Neuron (in vitro differentiated cells): ENCODE results near the gene SPTA1.

Experiments
- H2AFZ ChIP-seq: one replicate; pipeline ENCODE4 v1.6.1; 2013; ENCODE audit warnings: low read depth, mild to moderate bottlenecking, inconsistent platforms, low read length, moderate library complexity
- H3K27me3 ChIP-seq: one replicate; pipeline ENCODE4 v1.6.1; 2013; ENCODE audit warnings: low read length; ENCODE audit not compliant: insufficient read depth
- H3K36me3 ChIP-seq: one replicate; pipeline ENCODE4 v1.6.1; 2013; ENCODE audit warnings: low read length; ENCODE audit not compliant: insufficient read depth
- H3K4me1 ChIP-seq: one replicate; pipeline ENCODE4 v1.6.1; 2013; ENCODE audit warnings: low read length; ENCODE audit not compliant: insufficient read depth
- H3K4me3 ChIP-seq: 2 replicates; pipeline ENCODE4 v1.5.1; 2013; ENCODE audit warnings: mild to moderate bottlenecking, low read length, moderate library complexity
- H3K9me3 ChIP-seq: one replicate; pipeline ENCODE4 v1.6.1; 2013; ENCODE audit warnings: low read length

The SPTA1 gene

GRCh38 chr1:158674302-158674701, 12.2 kb downstream of the SPTA1 start:
- no peaks in the 10 kb centered on the region for H3K36me3 ChIP-seq
- no peaks in the 10 kb centered on the region for H3K9me3 ChIP-seq
- H3K4me1 ChIP-seq = no peaks in the 10 kb centered on the region
- H2AFZ ChIP-seq = no peak overlapping the region
- H3K27me3 ChIP-seq = no peaks in the 10 kb centered on the region
- H3K4me3 ChIP-seq = no peak overlapping the region

- no peak overlapping the region for H3K4me3 ChIP-seq
- no peaks in the 10 kb centered on the region for H3K4me1 ChIP-seq
- H3K27me3 ChIP-seq = no peaks in the 10 kb centered on the region
Measured at GRCh38 chr1:158666037-158666436, 20.5 kb downstream of the SPTA1 start.

GRCh38 chr1:158654571-158654970, 31.9 kb downstream of the SPTA1 start:
- no peaks in the 10 kb centered on the region for H3K4me1 ChIP-seq

More at GRCh38 chr1:158666037-158666436, 20.5 kb downstream of the SPTA1 start:
- Histone ChIP-seq H2AFZ (no peak overlapping the region), H3K36me3 (no peaks in the 10 kb centered on the region), H3K9me3 (no peaks in the 10 kb centered on the region)

DNA sequence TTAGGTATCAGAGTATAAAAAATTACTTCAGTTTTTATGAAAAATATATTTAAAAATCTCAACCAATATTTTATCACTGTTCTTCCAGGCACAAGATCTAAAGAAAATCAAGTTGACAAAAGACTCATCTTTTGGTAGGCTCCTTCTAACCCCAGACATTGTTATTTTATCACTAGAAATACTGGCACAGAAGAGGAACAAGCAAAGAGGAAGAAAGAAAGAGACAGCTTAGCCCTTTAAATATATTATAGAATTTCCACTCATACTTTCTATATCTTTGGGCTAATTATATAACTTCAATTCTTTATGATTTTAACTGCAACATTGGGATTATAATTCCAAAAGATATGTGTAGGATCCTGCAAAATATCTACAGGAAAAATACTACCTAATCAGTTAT, 32.4 kb downstream of the SPTA1 start:
- H3K27me3 ChIP-seq = no peaks in the 10 kb centered on the region
- H3K4me3 ChIP-seq = no peak overlapping the region
- H3K36me3 ChIP-seq = no peaks in the 10 kb centered on the region
- H3K4me1 ChIP-seq = no peaks in the 10 kb centered on the region
- H2AFZ ChIP-seq = no peak overlapping the region
- H3K9me3 ChIP-seq = no peaks in the 10 kb centered on the region

More at GRCh38 chr1:158654571-158654970, 31.9 kb downstream of the SPTA1 start:
- Histone ChIP-seq H3K36me3 (no peaks in the 10 kb centered on the region), H3K27me3 (no peaks in the 10 kb centered on the region), H2AFZ (no peak overlapping the region), H3K9me3 (no peaks in the 10 kb centered on the region), H3K4me3 (no peak overlapping the region)

- no peaks in the 10 kb centered on the region for H3K36me3 ChIP-seq
- no peaks in the 10 kb centered on the region for H3K27me3 ChIP-seq
- no peak overlapping the region for H2AFZ ChIP-seq
- H3K4me1 ChIP-seq = no peaks in the 10 kb centered on the region
- H3K4me3 ChIP-seq = no peak overlapping the region
- H3K9me3 ChIP-seq = no peaks in the 10 kb centered on the region
Measured at GRCh38 chr1:158652721-158653334, 33.7 kb downstream of the SPTA1 start.

DNA sequence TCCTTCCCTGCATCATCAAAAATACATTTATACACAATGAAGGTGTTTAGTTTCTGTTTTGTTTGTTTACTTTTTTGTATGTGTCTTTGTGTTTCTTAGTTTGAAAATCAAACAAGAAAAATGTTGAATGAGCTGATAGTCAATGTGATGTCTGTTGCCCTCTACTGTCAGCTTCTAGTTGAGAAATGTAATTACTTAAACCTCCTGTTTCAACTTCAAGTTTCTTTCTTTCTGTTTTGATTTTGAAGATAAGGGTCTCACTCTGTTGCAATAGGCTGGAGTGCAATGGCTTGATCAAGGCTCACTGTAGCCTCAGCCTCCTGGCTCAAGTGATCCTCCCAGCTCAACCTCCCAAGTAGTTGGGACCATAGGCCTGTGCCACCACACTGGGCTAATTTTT, 37.5 kb downstream of the SPTA1 start:
- no peak overlapping the region for H2AFZ ChIP-seq
- H3K36me3 ChIP-seq = no peaks in the 10 kb centered on the region
- no peaks in the 10 kb centered on the region for H3K27me3 ChIP-seq

DNA sequence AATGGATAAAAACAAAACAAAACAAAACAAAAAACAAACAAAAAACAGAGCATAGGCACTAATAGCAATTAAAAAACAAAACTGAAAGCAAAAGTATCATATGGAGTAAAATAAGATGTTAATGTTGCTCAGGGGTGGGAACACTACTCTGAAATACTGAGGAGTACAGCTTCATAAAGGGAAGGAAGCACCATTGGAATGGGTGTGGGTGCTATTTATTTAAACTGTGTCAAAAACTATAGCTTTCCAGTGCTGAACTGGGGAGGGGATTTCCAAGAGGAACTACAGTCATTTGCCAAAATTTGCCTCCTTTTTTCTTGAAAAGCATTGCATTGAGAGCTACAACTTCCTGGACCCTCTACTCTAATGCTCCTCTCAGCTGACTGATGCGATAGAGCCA, 40.0 kb downstream of the SPTA1 start:
- H3K27me3 ChIP-seq = no peaks in the 10 kb centered on the region
- H3K4me1 ChIP-seq = no peaks in the 10 kb centered on the region
- no peaks in the 10 kb centered on the region for H3K9me3 ChIP-seq
- no peaks in the 10 kb centered on the region for H3K36me3 ChIP-seq
- H2AFZ ChIP-seq = no peak overlapping the region
- H3K4me3 ChIP-seq = no peak overlapping the region

More for the DNA sequence above, 37.5 kb downstream of the SPTA1 start:
- Histone ChIP-seq H3K4me1 (no peaks in the 10 kb centered on the region), H3K9me3 (no peaks in the 10 kb centered on the region), H3K4me3 (no peak overlapping the region)

GRCh38 chr1:158644449-158644848, 42.1 kb downstream of the SPTA1 start:
- Histone ChIP-seq H3K4me1 (no peaks in the 10 kb centered on the region), H3K4me3 (no peak overlapping the region), H3K27me3 (no peaks in the 10 kb centered on the region), H3K36me3 (no peaks in the 10 kb centered on the region), H3K9me3 (no peaks in the 10 kb centered on the region), H2AFZ (no peak overlapping the region)

DNA sequence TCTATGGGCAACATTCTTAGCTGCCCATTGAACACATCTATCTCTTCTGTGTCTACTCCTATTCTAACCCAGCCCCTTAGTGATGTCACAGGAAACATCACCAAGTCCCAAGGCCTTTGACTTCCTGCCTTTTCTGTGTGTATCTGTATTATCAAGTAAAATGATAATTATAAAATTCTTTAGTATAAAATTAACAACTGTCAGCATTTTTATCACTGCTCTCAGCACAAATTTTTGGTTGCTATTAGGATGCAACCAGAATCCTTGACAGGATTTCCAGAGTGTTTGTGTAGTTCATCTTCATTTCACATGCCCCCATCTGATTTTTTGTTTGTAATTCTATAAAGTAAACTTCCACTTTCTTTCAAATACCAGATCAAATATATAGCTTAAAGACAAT, 47.6 kb downstream of the SPTA1 start:
- Histone ChIP-seq H3K4me3 (no peak overlapping the region), H2AFZ (no peak overlapping the region), H3K27me3 (no peaks in the 10 kb centered on the region), H3K4me1 (no peaks in the 10 kb centered on the region), H3K9me3 (no peaks in the 10 kb centered on the region), H3K36me3 (no peaks in the 10 kb centered on the region)

- H3K9me3 ChIP-seq = no peaks in the 10 kb centered on the region
- H3K4me3 ChIP-seq = no peak overlapping the region
- no peaks in the 10 kb centered on the region for H3K36me3 ChIP-seq
- H2AFZ ChIP-seq = no peak overlapping the region
- no peaks in the 10 kb centered on the region for H3K4me1 ChIP-seq
- H3K27me3 ChIP-seq = no peaks in the 10 kb centered on the region
Measured at GRCh38 chr1:158638146-158638545, 48.4 kb downstream of the SPTA1 start.

DNA sequence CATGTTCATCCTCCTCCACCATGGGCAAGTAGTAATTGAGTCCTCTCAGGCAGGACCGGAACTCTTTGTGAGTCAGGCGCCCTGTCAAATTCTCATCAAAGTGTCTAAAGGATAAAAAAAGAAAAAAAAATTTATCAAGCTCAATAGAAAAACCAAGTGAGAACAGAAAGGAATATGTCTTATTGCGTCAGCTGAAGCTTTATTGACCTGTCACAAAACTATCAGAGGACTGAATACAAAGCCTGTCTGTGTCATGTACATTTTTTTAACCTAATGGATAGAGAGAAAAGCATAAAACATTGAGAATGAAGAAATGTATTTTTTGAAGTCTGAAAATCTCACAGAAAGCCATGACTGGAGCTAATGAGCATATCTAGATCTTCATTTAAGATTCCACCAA, 72.8 kb downstream of the SPTA1 start:
- H3K4me3 ChIP-seq = no peak overlapping the region
- no peaks in the 10 kb centered on the region for H3K36me3 ChIP-seq
- H3K4me1 ChIP-seq = no peaks in the 10 kb centered on the region
- no peak overlapping the region for H2AFZ ChIP-seq
- no peaks in the 10 kb centered on the region for H3K27me3 ChIP-seq
- H3K9me3 ChIP-seq = no peaks in the 10 kb centered on the region

DNA sequence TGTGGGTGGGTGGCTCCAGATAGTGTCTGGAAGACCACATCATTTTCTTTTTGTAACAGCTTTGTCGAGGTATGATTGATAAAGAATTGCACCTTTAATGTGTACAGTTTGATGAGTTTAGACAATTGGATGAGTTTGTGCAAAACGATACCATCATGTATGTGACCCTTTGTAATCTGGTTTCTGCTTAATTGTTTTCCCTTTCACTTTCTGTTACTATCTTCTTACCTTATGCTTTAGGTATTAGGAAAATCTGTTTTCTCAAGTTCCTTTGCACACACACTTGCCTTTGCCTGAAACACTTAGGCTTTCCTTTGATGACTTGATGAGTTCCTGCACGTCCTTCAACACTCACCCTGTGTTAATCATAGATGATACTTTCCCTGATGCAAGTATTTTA, 74.6 kb downstream of the SPTA1 start:
- no peaks in the 10 kb centered on the region for H3K36me3 ChIP-seq
- no peaks in the 10 kb centered on the region for H3K27me3 ChIP-seq
- no peak overlapping the region for H2AFZ ChIP-seq
- H3K4me1 ChIP-seq = no peaks in the 10 kb centered on the region
- no peaks in the 10 kb centered on the region for H3K9me3 ChIP-seq
- no peak overlapping the region for H3K4me3 ChIP-seq

DNA sequence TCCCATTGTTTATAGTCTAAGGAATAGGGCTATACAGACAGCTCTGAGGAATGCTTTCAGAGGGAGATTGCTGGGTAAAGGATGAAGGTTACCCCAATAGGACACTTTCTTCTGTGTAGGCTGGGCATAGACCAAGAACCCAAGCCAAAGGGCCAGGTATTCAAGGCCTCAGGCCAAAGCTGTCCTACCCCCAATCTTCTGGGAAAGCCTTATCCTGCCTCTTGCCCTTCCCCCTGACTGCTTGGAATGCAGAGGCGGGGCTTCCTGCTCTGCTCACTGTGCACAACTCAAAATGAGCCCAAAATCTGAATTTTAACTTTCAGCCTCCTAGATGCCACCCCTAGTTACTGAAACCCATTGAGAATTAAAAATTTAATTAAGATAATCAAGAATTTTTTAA, 79.2 kb downstream of the SPTA1 start:
- Histone ChIP-seq H2AFZ (no peak overlapping the region), H3K36me3 (no peaks in the 10 kb centered on the region), H3K27me3 (no peaks in the 10 kb centered on the region), H3K4me3 (no peak overlapping the region), H3K4me1 (no peaks in the 10 kb centered on the region), H3K9me3 (no peaks in the 10 kb centered on the region)

GRCh38 chr1:158604968-158605367, 81.5 kb downstream of the SPTA1 start, which contains the start of gene OR10Z1:
Gene OR10Z1 (plus strand): TSS chr1:158605268. CDS start chr1:158606439, 1,171 bp downstream.
- Histone ChIP-seq H3K9me3 (no peaks in the 10 kb centered on the region), H3K27me3 (no peaks in the 10 kb centered on the region), H2AFZ (no peak within 1 kb of the TSS), H3K4me3 (no peak within 1 kb of the TSS), H3K36me3 (no peaks in the 10 kb centered on the region), H3K4me1 (no peaks in the 10 kb centered on the region)
